ENCODE data around the gene STEAP1B.
"Not testable (repeated sequence)": the region's sequence is repeated elsewhere in the genome, so short reads cannot be mapped to it uniquely, and the experiment has no call there.

Gene STEAP1B

DNA sequence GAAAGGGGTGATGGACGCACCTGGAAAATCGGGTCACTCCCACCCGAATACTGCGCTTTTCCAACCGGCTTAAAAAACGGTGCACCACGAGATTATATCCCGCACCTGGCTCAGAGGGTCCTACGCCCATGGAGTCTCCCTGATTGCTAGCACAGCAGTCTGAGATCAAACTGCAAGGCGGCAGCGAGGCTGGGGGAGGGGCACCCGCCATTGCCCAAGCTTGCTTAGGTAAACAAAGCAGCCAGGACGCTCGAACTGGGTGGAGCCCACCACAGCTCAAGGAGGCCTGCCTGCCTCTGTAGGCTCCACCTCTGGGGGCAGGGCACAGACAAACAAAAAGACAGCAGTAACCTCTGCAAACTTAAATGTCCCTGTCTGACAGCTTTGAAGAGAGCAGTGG lies 28.5 kb upstream of the STEAP1B start:
- H3K27ac ChIP-seq (ENCODE audit: low read depth, low read length); H3K9me3 ChIP-seq (ENCODE audit: control insufficient read depth in 1 of 2, low read length in 2 of 2); H3K4me1 ChIP-seq (ENCODE audit: control insufficient read depth in 1 of 2, insufficient read depth in 2 of 2, low read length in 2 of 2); H3K36me3 ChIP-seq (ENCODE audit: control insufficient read depth in 1 of 2, insufficient read depth in 2 of 2, low read length in 2 of 2); H3K27me3 ChIP-seq (ENCODE audit: control insufficient read depth in 1 of 2, insufficient read depth in 2 of 2, low read length in 2 of 2); H3K4me3 ChIP-seq (ENCODE audit: low read depth in 1 of 2, low read length in 2 of 2); H3K9ac ChIP-seq (ENCODE audit: low read depth in 1 of 2, low read length in 2 of 2): not testable (repeated sequence)

DNA sequence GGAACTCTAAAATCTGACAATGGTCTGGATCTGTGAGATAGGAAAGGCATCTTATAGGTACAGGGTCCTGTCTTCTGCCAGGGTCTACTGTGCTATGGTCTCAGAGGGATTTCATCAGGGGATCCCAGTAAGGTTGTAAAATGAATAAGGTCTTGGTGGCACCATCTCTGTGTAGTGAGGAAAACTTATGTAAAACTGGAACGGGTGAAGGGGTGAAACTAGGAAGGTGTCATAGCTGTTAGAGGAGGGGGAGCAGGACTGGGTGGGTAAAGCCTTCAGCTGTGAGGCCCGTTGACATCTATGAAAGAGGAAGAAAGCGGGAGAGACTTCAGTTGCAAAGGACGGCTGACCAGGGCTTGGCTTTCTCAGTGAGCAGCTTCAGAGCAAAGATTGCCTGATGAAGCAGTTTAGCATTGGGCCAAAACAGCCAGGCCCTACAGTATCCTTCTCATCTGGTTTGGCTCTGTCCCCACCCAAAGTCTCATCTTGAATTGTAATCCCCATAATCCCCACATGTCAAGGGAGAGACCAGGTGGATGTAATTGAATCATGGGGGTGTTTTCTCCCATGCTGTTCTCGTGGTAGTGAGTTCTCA lies 24.5 kb upstream of the STEAP1B start:
- not testable (repeated sequence) for H3K4me3 ChIP-seq (ENCODE audit: low read depth in 1 of 2, low read length in 2 of 2); H3K27ac ChIP-seq (ENCODE audit: low read depth, low read length); H3K4me1 ChIP-seq (ENCODE audit: control insufficient read depth in 1 of 2, insufficient read depth in 2 of 2, low read length in 2 of 2)

DNA sequence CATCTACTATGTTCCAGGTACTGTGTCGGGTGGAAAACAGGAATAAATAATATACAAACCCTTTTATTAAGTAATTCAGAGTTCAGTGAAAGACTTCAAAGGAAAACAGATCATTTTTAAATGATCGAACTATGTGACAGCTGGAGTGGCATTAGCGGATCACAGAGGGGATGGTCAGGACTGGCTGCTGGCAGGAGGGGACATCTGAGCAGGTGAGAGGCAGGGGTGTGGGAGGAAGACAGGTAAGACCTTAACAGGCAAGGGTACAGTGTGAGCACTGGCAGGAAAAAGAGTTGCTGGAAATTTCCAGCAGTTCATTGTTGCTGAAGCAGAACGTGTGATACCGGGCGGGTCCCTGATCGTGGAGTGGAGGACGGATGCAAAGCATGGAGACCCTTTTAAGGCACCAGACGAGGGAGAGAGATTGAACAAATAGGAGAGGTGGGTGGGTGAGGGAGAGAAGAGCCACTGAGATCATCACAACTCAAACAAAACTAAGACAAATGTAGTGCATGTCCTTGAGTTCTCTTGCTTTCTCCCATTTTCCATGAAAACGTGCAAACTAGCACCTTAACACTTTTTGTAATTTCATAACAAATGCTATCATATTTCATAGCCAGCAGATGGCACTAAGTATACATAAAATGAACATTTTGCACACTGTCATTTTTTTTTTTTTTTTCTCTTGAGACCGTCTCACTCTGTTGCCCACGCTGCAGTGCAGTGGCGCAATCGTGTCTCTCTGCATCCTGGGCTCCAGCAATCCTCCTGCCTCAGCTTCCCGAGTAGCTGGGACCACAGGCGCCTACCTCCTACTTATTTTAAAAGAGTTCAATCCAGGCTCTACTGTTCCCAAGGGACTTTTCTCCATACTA lies 23.7 kb upstream of the STEAP1B start:
- H3K9me3 ChIP-seq (ENCODE audit: control insufficient read depth in 1 of 2, low read length in 2 of 2); H3K9ac ChIP-seq (ENCODE audit: low read depth in 1 of 2, low read length in 2 of 2); H3K4me1 ChIP-seq (ENCODE audit: control insufficient read depth in 1 of 2, insufficient read depth in 2 of 2, low read length in 2 of 2); H3K27ac ChIP-seq (ENCODE audit: low read depth, low read length); H3K4me3 ChIP-seq (ENCODE audit: low read depth in 1 of 2, low read length in 2 of 2); H3K36me3 ChIP-seq (ENCODE audit: control insufficient read depth in 1 of 2, insufficient read depth in 2 of 2, low read length in 2 of 2); H3K27me3 ChIP-seq (ENCODE audit: control insufficient read depth in 1 of 2, insufficient read depth in 2 of 2, low read length in 2 of 2): not testable (repeated sequence)

More for the DNA sequence above, 24.5 kb upstream of the STEAP1B start:
- not testable (repeated sequence) for H3K9ac ChIP-seq (ENCODE audit: low read depth in 1 of 2, low read length in 2 of 2); H3K36me3 ChIP-seq (ENCODE audit: control insufficient read depth in 1 of 2, insufficient read depth in 2 of 2, low read length in 2 of 2); H3K27me3 ChIP-seq (ENCODE audit: control insufficient read depth in 1 of 2, insufficient read depth in 2 of 2, low read length in 2 of 2); H3K9me3 ChIP-seq (ENCODE audit: control insufficient read depth in 1 of 2, low read length in 2 of 2)

DNA sequence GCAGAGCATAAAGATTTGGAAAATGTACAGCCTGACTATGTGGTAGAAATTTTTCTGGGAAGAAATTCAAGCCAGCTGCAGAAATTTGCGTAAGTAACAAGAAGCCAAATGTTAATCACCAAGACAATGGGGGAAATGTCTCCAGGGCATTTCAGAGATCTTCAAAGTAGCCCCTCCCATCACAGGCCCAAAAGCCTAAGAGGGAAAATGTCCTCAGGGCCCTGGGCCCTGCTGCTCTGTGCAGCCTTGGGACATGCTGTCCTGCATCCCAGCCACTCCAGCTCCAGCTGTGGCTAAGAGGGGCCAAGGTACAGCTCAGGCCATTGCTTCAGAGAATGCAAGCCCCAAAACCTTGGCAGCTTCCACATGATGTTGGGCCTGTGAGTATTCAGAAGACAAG lies 19.6 kb upstream of the STEAP1B start:
- not testable (repeated sequence) for H3K4me1 ChIP-seq (ENCODE audit: control insufficient read depth in 1 of 2, insufficient read depth in 2 of 2, low read length in 2 of 2); H3K36me3 ChIP-seq (ENCODE audit: control insufficient read depth in 1 of 2, insufficient read depth in 2 of 2, low read length in 2 of 2); H3K4me3 ChIP-seq (ENCODE audit: low read depth in 1 of 2, low read length in 2 of 2); H3K9me3 ChIP-seq (ENCODE audit: control insufficient read depth in 1 of 2, low read length in 2 of 2); H3K27ac ChIP-seq (ENCODE audit: low read depth, low read length); H3K27me3 ChIP-seq (ENCODE audit: control insufficient read depth in 1 of 2, insufficient read depth in 2 of 2, low read length in 2 of 2); H3K9ac ChIP-seq (ENCODE audit: low read depth in 1 of 2, low read length in 2 of 2)

DNA sequence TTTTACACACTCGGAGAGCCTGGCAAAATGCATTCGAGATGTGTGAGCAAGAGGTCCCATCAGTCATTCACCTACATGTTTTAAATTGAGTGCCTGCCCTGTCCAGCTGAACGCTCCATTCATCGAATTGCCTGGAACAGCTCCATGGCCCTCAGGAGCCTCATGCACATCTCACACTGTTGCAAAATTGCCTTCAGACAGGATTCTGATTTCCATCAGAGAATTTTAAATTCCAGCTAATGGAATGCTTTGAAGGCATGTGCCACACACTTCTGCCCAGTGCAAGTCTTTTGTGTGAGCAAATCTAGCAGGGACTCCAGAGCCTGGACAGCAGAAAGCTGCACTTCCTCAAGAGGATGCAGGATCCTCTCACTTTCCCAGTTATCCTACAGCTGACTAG lies 17.0 kb upstream of the STEAP1B start:
- H3K36me3 ChIP-seq (ENCODE audit: control insufficient read depth in 1 of 2, insufficient read depth in 2 of 2, low read length in 2 of 2); H3K27me3 ChIP-seq (ENCODE audit: control insufficient read depth in 1 of 2, insufficient read depth in 2 of 2, low read length in 2 of 2); H3K4me1 ChIP-seq (ENCODE audit: control insufficient read depth in 1 of 2, insufficient read depth in 2 of 2, low read length in 2 of 2); H3K9ac ChIP-seq (ENCODE audit: low read depth in 1 of 2, low read length in 2 of 2); H3K9me3 ChIP-seq (ENCODE audit: control insufficient read depth in 1 of 2, low read length in 2 of 2); H3K4me3 ChIP-seq (ENCODE audit: low read depth in 1 of 2, low read length in 2 of 2); H3K27ac ChIP-seq (ENCODE audit: low read depth, low read length): not testable (repeated sequence)

DNA sequence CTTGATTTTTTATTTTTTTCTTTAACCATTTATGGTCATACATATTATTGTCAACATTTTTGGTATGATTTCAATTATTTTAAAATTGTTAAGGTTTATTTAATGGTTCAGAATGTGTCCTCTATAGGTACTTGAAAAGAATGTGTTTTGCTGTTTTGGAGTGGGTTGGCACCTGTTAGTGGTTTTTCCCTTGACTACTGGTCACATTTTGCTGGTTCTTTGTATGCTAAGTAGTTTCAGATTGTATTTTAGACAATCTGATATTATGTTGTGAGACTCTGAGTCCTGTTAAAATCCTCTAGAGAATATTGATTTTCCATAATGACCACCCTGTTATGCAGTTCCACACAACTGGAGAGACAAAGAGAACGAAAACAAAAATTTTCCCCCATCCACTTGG lies 15.0 kb upstream of the STEAP1B start:
- H3K4me3 ChIP-seq (ENCODE audit: low read depth in 1 of 2, low read length in 2 of 2), result not testable (repeated sequence)

DNA sequence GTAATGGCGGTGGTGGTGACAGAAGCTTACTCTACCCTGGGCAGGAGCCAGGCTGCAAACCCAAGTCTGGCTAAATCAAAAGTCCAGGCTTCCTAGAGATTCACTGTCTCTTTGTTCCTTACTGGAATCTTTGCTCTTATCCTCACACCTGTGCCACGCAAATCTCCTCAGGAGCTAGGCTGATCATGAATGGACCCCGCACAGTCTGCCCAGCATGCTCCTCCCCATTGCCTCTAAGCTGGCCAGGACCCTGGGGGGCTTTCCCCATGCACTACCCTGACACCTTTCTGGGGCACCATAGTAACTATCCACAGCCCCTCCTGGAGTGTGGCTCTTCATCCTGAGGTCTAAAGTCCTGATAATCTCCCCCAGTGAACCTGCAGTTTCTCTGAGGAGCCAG lies 7.3 kb upstream of the STEAP1B start:
- H3K36me3 ChIP-seq (ENCODE audit: control insufficient read depth in 1 of 2, insufficient read depth in 2 of 2, low read length in 2 of 2); H3K27ac ChIP-seq (ENCODE audit: low read depth, low read length); H3K27me3 ChIP-seq (ENCODE audit: control insufficient read depth in 1 of 2, insufficient read depth in 2 of 2, low read length in 2 of 2); H3K9me3 ChIP-seq (ENCODE audit: control insufficient read depth in 1 of 2, low read length in 2 of 2); H3K4me1 ChIP-seq (ENCODE audit: control insufficient read depth in 1 of 2, insufficient read depth in 2 of 2, low read length in 2 of 2); H3K4me3 ChIP-seq (ENCODE audit: low read depth in 1 of 2, low read length in 2 of 2); H3K9ac ChIP-seq (ENCODE audit: low read depth in 1 of 2, low read length in 2 of 2): not testable (repeated sequence)

More for the DNA sequence above, 15.0 kb upstream of the STEAP1B start:
- H3K27me3 ChIP-seq (ENCODE audit: control insufficient read depth in 1 of 2, insufficient read depth in 2 of 2, low read length in 2 of 2); H3K4me1 ChIP-seq (ENCODE audit: control insufficient read depth in 1 of 2, insufficient read depth in 2 of 2, low read length in 2 of 2); H3K36me3 ChIP-seq (ENCODE audit: control insufficient read depth in 1 of 2, insufficient read depth in 2 of 2, low read length in 2 of 2); H3K27ac ChIP-seq (ENCODE audit: low read depth, low read length); H3K9me3 ChIP-seq (ENCODE audit: control insufficient read depth in 1 of 2, low read length in 2 of 2); H3K9ac ChIP-seq (ENCODE audit: low read depth in 1 of 2, low read length in 2 of 2): not testable (repeated sequence)

DNA sequence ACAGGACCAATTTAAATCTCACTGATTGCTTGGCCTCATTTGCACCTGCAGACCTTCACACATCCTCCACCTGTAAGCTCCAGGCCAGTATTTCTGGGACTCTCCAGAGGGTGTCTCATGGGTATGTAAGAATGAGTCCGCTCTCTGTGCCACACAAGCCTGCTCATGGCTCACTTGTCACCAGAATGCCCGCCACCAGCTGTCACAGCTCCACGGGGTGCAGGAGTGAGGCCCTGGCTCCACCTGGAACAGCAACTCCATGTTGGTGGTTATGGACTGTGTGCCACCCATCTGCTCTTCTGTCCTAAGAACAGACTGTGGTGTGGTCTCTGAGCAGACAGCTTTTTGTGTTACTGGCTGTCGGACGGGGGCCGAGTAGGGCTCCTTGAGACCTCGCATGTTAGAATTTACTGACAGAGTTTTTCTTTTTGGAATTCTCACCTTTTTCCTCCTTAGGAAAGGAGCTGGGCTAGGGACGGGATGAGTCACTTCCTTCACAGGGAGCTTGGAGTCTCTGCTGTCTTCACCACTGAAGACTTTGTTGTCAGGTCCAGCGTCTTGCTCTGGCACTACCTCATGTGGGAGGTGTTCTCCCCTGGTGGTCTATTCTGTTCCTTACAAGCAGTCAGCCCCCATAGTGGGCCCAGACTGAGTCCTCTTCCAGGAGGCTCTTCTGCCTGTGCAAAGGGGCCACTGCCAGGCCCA lies 6.5 kb upstream of the STEAP1B start:
- not testable (repeated sequence) for H3K4me3 ChIP-seq (ENCODE audit: low read depth in 1 of 2, low read length in 2 of 2); H3K27me3 ChIP-seq (ENCODE audit: control insufficient read depth in 1 of 2, insufficient read depth in 2 of 2, low read length in 2 of 2); H3K9me3 ChIP-seq (ENCODE audit: control insufficient read depth in 1 of 2, low read length in 2 of 2); H3K27ac ChIP-seq (ENCODE audit: low read depth, low read length); H3K4me1 ChIP-seq (ENCODE audit: control insufficient read depth in 1 of 2, insufficient read depth in 2 of 2, low read length in 2 of 2); H3K36me3 ChIP-seq (ENCODE audit: control insufficient read depth in 1 of 2, insufficient read depth in 2 of 2, low read length in 2 of 2); H3K9ac ChIP-seq (ENCODE audit: low read depth in 1 of 2, low read length in 2 of 2)

DNA sequence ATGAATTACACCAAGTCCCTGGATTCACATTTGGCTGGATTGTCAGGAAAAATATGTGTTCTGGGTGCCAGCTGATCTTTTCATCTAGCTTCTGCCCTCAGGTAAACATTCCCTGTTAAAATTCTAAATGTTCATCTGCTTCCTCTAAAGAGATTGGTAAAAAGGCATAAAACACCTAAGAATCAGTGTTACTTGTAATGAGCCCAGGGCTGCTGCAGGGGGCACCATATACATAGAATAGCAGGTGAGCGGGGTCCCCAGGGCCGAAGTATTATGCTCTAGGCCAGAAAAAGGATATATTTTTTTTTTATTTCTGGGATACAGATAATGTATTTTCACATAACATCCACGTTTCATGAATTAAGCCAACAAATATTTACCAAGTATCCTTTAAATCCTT lies 4.5 kb upstream of the STEAP1B start:
- H3K27ac ChIP-seq (ENCODE audit: low read depth, low read length); H3K4me1 ChIP-seq (ENCODE audit: control insufficient read depth in 1 of 2, insufficient read depth in 2 of 2, low read length in 2 of 2); H3K27me3 ChIP-seq (ENCODE audit: control insufficient read depth in 1 of 2, insufficient read depth in 2 of 2, low read length in 2 of 2); H3K9ac ChIP-seq (ENCODE audit: low read depth in 1 of 2, low read length in 2 of 2); H3K4me3 ChIP-seq (ENCODE audit: low read depth in 1 of 2, low read length in 2 of 2); H3K36me3 ChIP-seq (ENCODE audit: control insufficient read depth in 1 of 2, insufficient read depth in 2 of 2, low read length in 2 of 2); H3K9me3 ChIP-seq (ENCODE audit: control insufficient read depth in 1 of 2, low read length in 2 of 2): not testable (repeated sequence)

DNA sequence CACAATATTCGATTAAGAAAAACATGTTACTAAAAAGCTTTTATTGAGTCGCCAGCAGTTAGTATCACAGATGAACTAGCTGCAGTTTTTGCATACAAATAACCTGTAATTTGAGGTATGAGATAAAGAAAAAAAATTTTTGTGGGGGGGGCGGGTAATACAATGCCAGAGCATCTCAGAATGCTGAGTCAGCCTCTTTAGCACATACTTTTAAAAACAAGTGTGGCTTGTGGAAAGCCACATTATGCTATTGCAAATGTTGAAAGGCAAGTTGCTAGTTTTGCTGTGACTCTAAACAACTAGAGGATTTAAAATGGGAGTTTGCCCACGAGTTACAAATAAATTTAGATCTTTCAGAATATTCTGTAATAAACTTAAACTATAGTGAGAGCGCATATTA lies 2.1 kb upstream of the STEAP1B start:
- H3K4me3 ChIP-seq (ENCODE audit: low read depth in 1 of 2, low read length in 2 of 2); H3K36me3 ChIP-seq (ENCODE audit: control insufficient read depth in 1 of 2, insufficient read depth in 2 of 2, low read length in 2 of 2); H3K27ac ChIP-seq (ENCODE audit: low read depth, low read length); H3K27me3 ChIP-seq (ENCODE audit: control insufficient read depth in 1 of 2, insufficient read depth in 2 of 2, low read length in 2 of 2); H3K4me1 ChIP-seq (ENCODE audit: control insufficient read depth in 1 of 2, insufficient read depth in 2 of 2, low read length in 2 of 2); H3K9me3 ChIP-seq (ENCODE audit: control insufficient read depth in 1 of 2, low read length in 2 of 2); H3K9ac ChIP-seq (ENCODE audit: low read depth in 1 of 2, low read length in 2 of 2): not testable (repeated sequence)

All from duodenal mucosa (tissue), 2 donors.